Stimulated activated CD8-positive, alpha-beta memory T cell treated with anti-CD3 and anti-CD28 coated beads, Interleukin-12 subunit alpha, Interleukin-12 subunit beta, amount 100 ng/mL, for 24 hours (primary cell): ENCODE measurements around the gene PPARA.

ENCODE experiments used
- DNase-seq: peaks from one replicate; pipeline ENCODE4 v3.0.0-alpha.2; 2020; ENCODE audit errors: extremely low read depth

PPARA gene

GRCh38 chr22:46274381-46274780, 124.1 kb downstream of the PPARA start:
- DNase-seq: no peak

GRCh38 chr22:46275455-46276122, 125.3 kb downstream of the PPARA start:
- DNase-seq: no peak

GRCh38 chr22:46276563-46276962, 126.2 kb downstream of the PPARA start:
- DNase-seq: no peak

GRCh38 chr22:46278656-46279645, 128.6 kb downstream of the PPARA start:
- no peak for DNase-seq

GRCh38 chr22:46280063-46280817, 129.9 kb downstream of the PPARA start:
- no peak for DNase-seq

- DNase-seq: no peak
These were observed 130.8 kb downstream of the PPARA start for GRCh38 chr22:46280999-46281623.

GRCh38 chr22:46281866-46282678, 131.7 kb downstream of the PPARA start:
- DNase-seq: no peak

- no peak for DNase-seq
These were observed 135.7 kb downstream of the PPARA start for GRCh38 chr22:46286006-46286405.

GRCh38 chr22:46286941-46287872, 136.9 kb downstream of the PPARA start:
- no peak for DNase-seq

- DNase-seq: no peak
These were observed 137.8 kb downstream of the PPARA start for GRCh38 chr22:46287873-46288751.

- no peak for DNase-seq
These were observed 138.5 kb downstream of the PPARA start for GRCh38 chr22:46288846-46289243.

GRCh38 chr22:46289244-46289891, 139.0 kb downstream of the PPARA start:
- no peak for DNase-seq

- DNase-seq: no peak
These were observed 140.0 kb downstream of the PPARA start for GRCh38 chr22:46290121-46290842.

- no peak for DNase-seq
These were observed 140.8 kb downstream of the PPARA start for GRCh38 chr22:46290843-46291785.

- no peak for DNase-seq
These were observed 141.8 kb downstream of the PPARA start for GRCh38 chr22:46292173-46292572.

- no peak for DNase-seq
These were observed 142.4 kb downstream of the PPARA start for GRCh38 chr22:46292732-46293131.
